H1 (cell line): ENCODE data around the gene EHBP1. TPM values are rescaled to one million over a fixed set of nuclear protein-coding genes. Genes with fewer than 3 reads are reported as not detected.

Experiments
- CTCF ChIA-PET: fragments of 300-600 bp; sonication (Branson Sonifier 250); formaldehyde crosslinking; loops from one replicate; lab custom pipeline; 2021; ENCODE audit not compliant: partially characterized antibody; lab: Charles Lee
- POLR2A ChIA-PET: fragments of 300-600 bp; sonication (Branson Sonifier 250); formaldehyde crosslinking; loops from one replicate; lab custom pipeline; 2021; ENCODE audit warnings: inconsistent platforms; ENCODE audit not compliant: partially characterized antibody; lab: Charles Lee
- DNase-seq, 2 experiments: peaks; one replicate each; pipeline versions ENCODE4 v3.0.0 to v3.0.0-alpha.2; 2010 to 2022; ENCODE audit warnings: low spot score in 2 of 2, low read depth in 1 of 2, mixed read lengths in 1 of 2
- FAIRE-seq: peaks from 2 replicates; lab custom pipeline; 2011; peaks lifted over from hg19 to GRCh38; lab: Jason Lieb, UNC
- H2AFZ ChIP-seq: 2 replicates; pipeline ENCODE4 v1.8.1; 2012; ENCODE audit warnings: low read length, inconsistent platforms
- H2AK5ac ChIP-seq: 2 replicates; pipeline ENCODE4 v1.6.1; 2013; ENCODE audit warnings: low read depth, low read length
- H2BK120ac ChIP-seq: replicated peaks from 2 replicates; pipeline ENCODE3; 2013; ENCODE audit warnings: low read depth, low read length, inconsistent platforms
- H2BK12ac ChIP-seq: 2 replicates; pipeline ENCODE4 v1.6.1; 2013; ENCODE audit warnings: low read depth, low read length
- H2BK15ac ChIP-seq: 2 replicates; pipeline ENCODE4 v1.6.1; 2013; ENCODE audit warnings: low read length
- H2BK20ac ChIP-seq: 2 replicates; pipeline ENCODE4 v1.6.1; 2013; ENCODE audit warnings: low read length
- H2BK5ac ChIP-seq: 2 replicates; pipeline ENCODE4 v1.6.1; 2013; ENCODE audit warnings: low read depth, low read length
- H3K14ac ChIP-seq: 2 replicates; pipeline ENCODE4 v1.6.1; 2013; ENCODE audit warnings: inconsistent platforms; ENCODE audit not compliant: insufficient read length
- H3K18ac ChIP-seq: 2 replicates; pipeline ENCODE4 v1.6.1; 2013; ENCODE audit warnings: low read length; ENCODE audit errors: extremely low read depth
- H3K23ac ChIP-seq: 2 replicates; pipeline ENCODE4 v1.6.1; 2013; ENCODE audit warnings: inconsistent platforms; ENCODE audit not compliant: insufficient read length
- H3K23me2 ChIP-seq: 2 replicates; pipeline ENCODE4 v1.6.1; 2013; ENCODE audit warnings: low read depth, low read length
- H3K27ac ChIP-seq: 2 replicates; pipeline ENCODE4 v1.6.1; 2011; ENCODE audit warnings: low read depth, low read length, inconsistent platforms
- H3K27me3 ChIP-seq, 4 experiments: replicated peaks in 1 of 4; 1 replicate in 1 of 4; 2 replicates in 3 of 4; pipeline versions ENCODE4 v1.6.1 to v1.8.1; 2011 to 2013; ENCODE audit warnings: low read length in 3 of 4, mild to moderate bottlenecking in 3 of 4, inconsistent platforms in 2 of 4, mixed read lengths in 2 of 4, moderate library complexity in 1 of 4; ENCODE audit not compliant: control insufficient read depth in 3 of 4, insufficient read depth in 3 of 4; ENCODE audit errors: extremely low read depth in 1 of 4
- H3K36me3 ChIP-seq, 4 experiments: 2 replicates each; pipeline versions ENCODE4 v1.6.1 to v1.8.1; 2011 to 2013; ENCODE audit warnings: mild to moderate bottlenecking in 4 of 4, low read length in 3 of 4, moderate library complexity in 2 of 4, control low read depth in 1 of 4, inconsistent platforms in 1 of 4; ENCODE audit not compliant: insufficient read depth in 4 of 4, control insufficient read depth in 2 of 4
- H3K4ac ChIP-seq: replicated peaks from 2 replicates; pipeline ENCODE3; 2013; ENCODE audit warnings: low read length, low read depth, mixed read lengths, inconsistent platforms; ENCODE audit not compliant: insufficient read length
- H3K4me1 ChIP-seq, 4 experiments: replicated peaks in 1 of 4; 1 replicate in 1 of 4; 2 replicates in 3 of 4; pipeline versions ENCODE4 v1.6.1 to v1.8.1; 2011 to 2013; ENCODE audit warnings: low read length in 3 of 4, inconsistent platforms in 2 of 4, mixed read lengths in 1 of 4; ENCODE audit not compliant: insufficient read depth in 4 of 4, control insufficient read depth in 3 of 4
- H3K4me2 ChIP-seq, 2 experiments: 2 replicates each; pipeline versions ENCODE4 v1.6.1 to v1.8.1; 2011 to 2013; ENCODE audit warnings: low read depth in 2 of 2, low read length in 2 of 2, control low read depth in 1 of 2, inconsistent platforms in 1 of 2, mild to moderate bottlenecking in 1 of 2; ENCODE audit not compliant: insufficient read depth in 1 of 2
- H3K4me3 ChIP-seq, 4 experiments: fragments of 200-600, 300-600 bp in 1 of 4; sonication (generic), shearing (Covaris generic), sonication (Bioruptor Twin) in 1 of 4; 2 replicates each; pipeline versions ENCODE4 v1.5.1 to v1.8.1; 2011 to 2016; ENCODE audit warnings: low read length in 4 of 4, low read depth in 3 of 4, control low read depth in 2 of 4, inconsistent platforms in 2 of 4, mild to moderate bottlenecking in 2 of 4, mixed read lengths in 1 of 4, moderate library complexity in 1 of 4; ENCODE audit not compliant: insufficient read depth in 2 of 4; ENCODE audit errors: extremely low read depth in 1 of 4
- H3K56ac ChIP-seq: replicated peaks from 2 replicates; pipeline ENCODE3; 2013; ENCODE audit warnings: low read depth, mild to moderate bottlenecking, mixed read lengths, low read length, inconsistent platforms; ENCODE audit not compliant: insufficient read length
- H3K79me1 ChIP-seq: 2 replicates; pipeline ENCODE4 v1.6.1; 2013; ENCODE audit warnings: low read depth, low read length, control low read depth
- H3K79me2 ChIP-seq, 2 experiments: 2 replicates each; pipeline versions ENCODE4 v1.6.1 to v1.8.1; 2012 to 2013; ENCODE audit warnings: low read length in 2 of 2, mild to moderate bottlenecking in 2 of 2, inconsistent platforms in 1 of 2; ENCODE audit not compliant: insufficient read depth in 2 of 2, control insufficient read depth in 1 of 2
- H3K9ac ChIP-seq, 4 experiments: replicated peaks in 1 of 4; 1 replicate in 1 of 4; 2 replicates in 3 of 4; pipeline versions ENCODE4 v1.6.1 to v1.8.1; 2011 to 2013; ENCODE audit warnings: low read depth in 3 of 4, low read length in 3 of 4, control low read depth in 2 of 4, mild to moderate bottlenecking in 2 of 4, moderate library complexity in 2 of 4, inconsistent platforms in 1 of 4; ENCODE audit errors: extremely low read depth in 1 of 4
- H3K9me3 ChIP-seq, 2 experiments: 2 replicates each; pipeline versions ENCODE4 v1.6.1 to v1.8.1; 2012 to 2013; ENCODE audit warnings: mild to moderate bottlenecking in 2 of 2, moderate library complexity in 2 of 2, control low read depth in 1 of 2, inconsistent platforms in 1 of 2, low read depth in 1 of 2, low read length in 1 of 2, mixed read lengths in 1 of 2; ENCODE audit not compliant: insufficient read depth in 2 of 2
- H4K20me1 ChIP-seq, 2 experiments: replicated peaks in 1 of 2; 2 replicates each; pipeline versions ENCODE3 to v1.8.1; 2011 to 2013; ENCODE audit warnings: inconsistent platforms in 2 of 2, low read length in 2 of 2, mild to moderate bottlenecking in 1 of 2; ENCODE audit not compliant: insufficient read depth in 2 of 2, control insufficient read depth in 1 of 2
- H4K5ac ChIP-seq: 2 replicates; pipeline ENCODE4 v1.6.1; 2013; ENCODE audit warnings: low read length, low read depth, mixed read lengths, inconsistent platforms; ENCODE audit not compliant: insufficient read length
- H4K8ac ChIP-seq: 2 replicates; pipeline ENCODE4 v1.8.0; 2013; ENCODE audit warnings: mild to moderate bottlenecking, moderate library complexity, low read length, inconsistent platforms; ENCODE audit not compliant: insufficient read depth; ENCODE audit errors: extremely low read depth
- H4K91ac ChIP-seq: replicated peaks from 2 replicates; pipeline ENCODE3; 2013; ENCODE audit warnings: low read length, mixed read lengths, inconsistent platforms; ENCODE audit not compliant: insufficient read length
- ASH2L ChIP-seq: fragments of 200-600, 300-600 bp; sonication (generic); IDR thresholded peaks from one replicate; pipeline ENCODE4 v1.7.1; 2017; ENCODE audit warnings: low read length
- CHD2 ChIP-seq: IDR thresholded peaks from 2 replicates; pipeline ENCODE4 v1.6.1; 2012; ENCODE audit warnings: low read length, improper control_type of control experiment
- CREB1 ChIP-seq: IDR thresholded peaks from 2 replicates; pipeline ENCODE4 v1.6.1; 2012; ENCODE audit warnings: inconsistent platforms
- CTBP2 ChIP-seq: IDR thresholded peaks from 2 replicates; pipeline ENCODE4 v1.7.0; 2011; ENCODE audit warnings: borderline replicate concordance, mild to moderate bottlenecking, moderate library complexity, mixed read lengths, low read length; ENCODE audit not compliant: insufficient read depth, insufficient read length
- EGR1 ChIP-seq: IDR thresholded peaks from 2 replicates; pipeline ENCODE4 v1.6.1; 2011; ENCODE audit warnings: low read depth, low read length, borderline replicate concordance
- POU5F1 ChIP-seq: IDR thresholded peaks from 2 replicates; pipeline ENCODE4 v1.6.1; 2011; ENCODE audit warnings: low read depth, mild to moderate bottlenecking, low read length, moderate library complexity
- RAD21 ChIP-seq, 2 experiments: IDR thresholded peaks in 1 of 2; conservative IDR thresholded peaks in 1 of 2; 2 replicates each; pipeline ENCODE4 v1.6.1; 2011; ENCODE audit warnings: low read depth in 2 of 2, low read length in 2 of 2, improper control_type of control experiment in 1 of 2, inconsistent platforms in 1 of 2, mild to moderate bottlenecking in 1 of 2, moderate library complexity in 1 of 2
- SIRT6 ChIP-seq: IDR thresholded peaks from one replicate; pipeline ENCODE4 v1.7.1; 2012; ENCODE audit warnings: low read length, inconsistent platforms
- YY1 ChIP-seq: IDR thresholded peaks from 2 replicates; pipeline ENCODE4 v1.6.1; 2011; ENCODE audit warnings: low read depth, mild to moderate bottlenecking, low read length
- ZNF274 ChIP-seq: IDR thresholded peaks from 2 replicates; pipeline ENCODE4 v1.7.0; 2012; ENCODE audit warnings: low read length, borderline replicate concordance; ENCODE audit errors: extremely low read depth
- WGBS, 2 experiments: shearing (Covaris generic) in 1 of 2; methylation state at CpG; one replicate each; pipeline versions ENCODE4 v1.1.6 to v1.1.7; 2013 to 2015; ENCODE audit warnings: low lambda C conversion rate in 2 of 2, mixed read lengths in 2 of 2, inconsistent platforms in 1 of 2, low coverage in 1 of 2, missing lambda C conversion rate in 1 of 2; ENCODE audit not compliant: insufficient replicate concordance in 2 of 2, insufficient coverage in 1 of 2, insufficient read length in 1 of 2; ENCODE audit errors: extremely low coverage in 1 of 2, missing lambda C conversion rate in 1 of 2; 5-methylcytosine and 5-hydroxymethylcytosine counted together
- polyA plus RNA-seq, 7 experiments: library from polyadenylated mRNA; depleted of rRNA in 3 of 7; stranded (reverse) in 5 of 7; unstranded in 2 of 7; fragments of >200 nt in 5 of 7; fragments of 200-250 nt in 2 of 7; gene quantifications; 1 replicate in 5 of 7; 2 replicates in 1 of 7; 4 replicates in 1 of 7; pipeline versions ENCODE4 v1.2.1 to v1.2.3, GENCODE V29; 2011 to 2013; ENCODE audit warnings: missing spikeins in 2 of 7, mixed read lengths in 2 of 7
- total RNA-seq: library from RNA; stranded (reverse); fragmentation: NEBNext Ultra II Directional; extraction: Animal tissue kit (Norgen Biotek cat#: 25700); gene quantifications from 2 replicates; pipeline ENCODE4 v1.2.1, GENCODE V29; 2021
- TF ChIP-seq, protein P1 (sequence below): IDR thresholded peaks from 2 replicates; pipeline ENCODE4 v1.6.1; 2012; ENCODE audit warnings: inconsistent platforms

Gene EHBP1
- total and polyA plus RNA-seq, 2 of the 8 experiments (the other 6 are each of a cell fraction or from before 2014, with no cell fraction given) = 12.0 to 64.1 TPM

DNA sequence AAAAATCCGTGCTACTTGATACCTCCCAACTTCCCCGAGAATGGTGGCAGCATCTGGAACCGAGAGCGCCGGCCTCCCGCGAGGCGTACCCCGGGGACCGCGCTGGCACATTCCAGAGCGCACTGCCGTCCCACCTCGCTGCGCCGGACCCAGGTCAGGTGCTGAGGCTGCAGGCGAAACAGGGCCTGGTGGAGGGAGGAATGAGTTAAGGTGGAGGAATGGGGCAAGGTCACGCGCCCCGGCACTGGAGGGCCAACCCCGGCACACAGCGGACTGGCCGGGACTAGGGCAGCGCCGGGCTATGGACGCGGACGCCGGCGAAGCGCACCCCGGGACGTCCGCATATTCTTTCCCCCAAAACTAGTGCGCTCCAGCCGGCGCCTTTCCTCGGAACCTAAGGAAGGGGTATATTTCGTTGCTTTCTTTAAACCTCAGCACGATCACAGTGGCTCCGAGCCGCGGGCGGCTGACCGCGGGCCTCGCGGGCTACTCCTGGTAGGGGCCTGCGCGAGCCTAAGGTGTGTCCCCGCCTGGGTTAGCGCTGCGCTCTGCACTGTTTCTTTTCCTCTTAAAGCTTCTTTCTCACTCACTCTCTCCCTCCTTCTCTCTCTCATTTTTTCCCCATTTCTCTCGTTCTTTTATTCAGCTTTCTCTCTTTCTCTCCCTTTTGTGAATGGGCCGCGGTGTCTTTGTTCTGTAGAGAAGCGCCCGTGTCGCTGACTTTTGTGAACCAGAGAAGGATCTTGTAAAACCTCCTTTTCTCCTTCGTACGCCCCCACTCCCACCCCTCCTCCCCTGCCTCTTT lies 343.1 kb downstream of the EHBP1 start:
- Histone ChIP-seq H2BK12ac (peak overlapping the region; percentile 92; the same call in 1 of the 2 replicates), H3K23me2 (peaks cover 39% of the 10 kb centered on the region), H3K56ac (no peak overlapping the region), H3K23ac (no peak overlapping the region), H2BK15ac (no peak overlapping the region), H4K5ac (no peak overlapping the region), H4K8ac (peak overlapping the region; percentile 80), H3K4ac (no peak overlapping the region), H2BK20ac (no peak overlapping the region), H3K9me3 (no peaks in the 10 kb centered on the region), H3K14ac (no peak overlapping the region), H3K27ac (no peak overlapping the region), H2BK120ac (no peak overlapping the region), H3K9ac (peak overlapping the region in 2 of 4 experiments; percentile 14 to 29; a peak in 1 of 7 replicates), H2AK5ac (no peak overlapping the region), H3K4me2 (peak overlapping the region; percentile 86 to 97), H3K79me1 (no peaks in the 10 kb centered on the region), H2BK5ac (no peak overlapping the region), H3K79me2 (no peaks in the 10 kb centered on the region), H4K20me1 (peaks cover 7 to 10% of the 10 kb centered on the region in 2 experiments), H2AFZ (no peak overlapping the region; the same call in 1 of the 2 replicates), H3K36me3 (peaks cover 0 to 8% (median 0%) of the 10 kb centered on the region in 4 experiments; a peak in 2 of 8 replicates), H3K4me1 (peaks cover 4 to 48% (median 31%) of the 10 kb centered on the region in 4 experiments), H3K27me3 (peaks cover 20 to 82% (median 65%) of the 10 kb centered on the region in 4 experiments; a peak in 6 of 7 replicates), H3K18ac (no peak overlapping the region; the same call in 1 of the 2 replicates), H3K4me3 (peak overlapping the region; percentile 53 to 80 (median 70)), H4K91ac (no peak overlapping the region)
- POLR2A ChIA-PET = interaction anchor here (0.6 to 6.8 kb wide), 4 partner anchors 8 to 699 kb away, joined by 3 to 32 read pairs (median 3); no protein-coding TSS in a partner anchor
- CTCF ChIA-PET = interaction anchor here (0.6 to 1.4 kb wide), 6 partner anchors 11 to 560 kb away, joined by 3 read pairs; no protein-coding TSS in a partner anchor
- FAIRE-seq (no peak), DNase-seq (peak in 1 of 2 experiments; percentile 81)
- WGBS, 2 experiments = 1 to 100% methylated on average over 1 to 51 of the region's 61 CpGs
- TF ChIP-seq RAD21 (IDR thresholded peaks at IDR 0.05 in 1 of 2, conservative IDR thresholded peaks at IDR 0.05 in 1 of 2; ENCODE audit: low read depth in 2 of 2, low read length in 2 of 2) = 0 out of 4 replicates have a peak, but pooled peaks of 1 of the 2 experiments have one; percentile 2
- no peak for TF ChIP-seq POU5F1
- TF ChIP-seq, protein P1, sequence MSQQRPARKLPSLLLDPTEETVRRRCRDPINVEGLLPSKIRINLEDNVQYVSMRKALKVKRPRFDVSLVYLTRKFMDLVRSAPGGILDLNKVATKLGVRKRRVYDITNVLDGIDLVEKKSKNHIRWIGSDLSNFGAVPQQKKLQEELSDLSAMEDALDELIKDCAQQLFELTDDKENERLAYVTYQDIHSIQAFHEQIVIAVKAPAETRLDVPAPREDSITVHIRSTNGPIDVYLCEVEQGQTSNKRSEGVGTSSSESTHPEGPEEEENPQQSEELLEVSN = peak; percentile 47; the same call in 1 of the 2 replicates
- TF ChIP-seq YY1 = 0 out of 2 replicates have a peak, but pooled peaks have one; percentile 6
- no peak for TF ChIP-seq ZNF274
- TF ChIP-seq EGR1 = 0 out of 2 replicates have a peak, but pooled peaks have one; percentile 3
- TF ChIP-seq CTBP2 = peak; percentile 54
- no peak for TF ChIP-seq CREB1
- no peak for TF ChIP-seq ASH2L
- TF ChIP-seq CHD2 = no peak
- TF ChIP-seq SIRT6 = no peak
